H1 (cell line): ENCODE measurements around the gene RAB40A. TPM values are rescaled to one million over a fixed set of nuclear protein-coding genes. Genes with fewer than 3 reads are reported as not detected.

ENCODE experiments used
- CHD2 ChIP-seq: IDR thresholded peaks from 2 replicates; pipeline ENCODE4 v1.6.1; 2012; ENCODE audit warnings: low read length, improper control_type of control experiment
- CHD7 ChIP-seq: fragments of 300-600 bp; sonication (generic); IDR thresholded peaks from 2 replicates; pipeline ENCODE4 v1.7.1; 2012; ENCODE audit warnings: low read length, moderate library complexity, mild to moderate bottlenecking, inconsistent platforms; ENCODE audit not compliant: insufficient replicate concordance
- polyA plus RNA-seq, 7 experiments: library from polyadenylated mRNA; depleted of rRNA in 3 of 7; stranded (reverse) in 5 of 7; unstranded in 2 of 7; fragments of >200 nt in 5 of 7; fragments of 200-250 nt in 2 of 7; gene quantifications; 1 replicate in 5 of 7; 2 replicates in 1 of 7; 4 replicates in 1 of 7; pipeline versions ENCODE4 v1.2.1 to v1.2.3, GENCODE V29; 2011 to 2013; ENCODE audit warnings: missing spikeins in 2 of 7, mixed read lengths in 2 of 7
- total RNA-seq: library from RNA; stranded (reverse); fragmentation: NEBNext Ultra II Directional; extraction: Animal tissue kit (Norgen Biotek cat#: 25700); gene quantifications from 2 replicates; pipeline ENCODE4 v1.2.1, GENCODE V29; 2021

The RAB40A gene
- total and polyA plus RNA-seq, 2 of the 8 experiments (the other 6 are each of a cell fraction or from before 2014, with no cell fraction given), result 0.09 to 0.21 TPM

GRCh38 chrX:103565197-103565596 lies 45.9 kb upstream of the RAB40A start (continued):
- TF ChIP-seq CHD2, result no peak
- TF ChIP-seq CHD7, result no peak
